GM23248 (cell line): ENCODE data around the gene LRRTM2.

Experiments
- EZH2 ChIP-seq: fragments of 200-600 bp; sonication (generic); IDR thresholded peaks from 2 replicates; pipeline ENCODE4 v1.6.1; 2018; ENCODE audit warnings: antibody characterized with exemption, mild to moderate bottlenecking; ENCODE audit not compliant: insufficient read depth, poor library complexity, severe bottlenecking
- EZH2phosphoT487 ChIP-seq: fragments of 200-600 bp; sonication (generic); IDR thresholded peaks from 2 replicates; pipeline ENCODE4 v1.6.1; 2018; ENCODE audit warnings: antibody characterized with exemption, moderate library complexity, mild to moderate bottlenecking, low read depth; ENCODE audit not compliant: insufficient read depth

GRCh38 chr5:138878437-138879235 lies 3.5 kb upstream of the LRRTM2 start:
- no peak for TF ChIP-seq EZH2
- TF ChIP-seq EZH2phosphoT487, result no peak
